ENCODE results near the gene SCN10A.
A peak's percentile ranks its signal among the peaks of the same experiment; 100 is the strongest.

Gene SCN10A

GRCh38 chr3:38717355-38718240 lies 98.4 kb downstream of the SCN10A start:
- no peaks in the 10 kb centered on the region for H3K36me3 ChIP-seq
- TF ChIP-seq, protein P1, sequence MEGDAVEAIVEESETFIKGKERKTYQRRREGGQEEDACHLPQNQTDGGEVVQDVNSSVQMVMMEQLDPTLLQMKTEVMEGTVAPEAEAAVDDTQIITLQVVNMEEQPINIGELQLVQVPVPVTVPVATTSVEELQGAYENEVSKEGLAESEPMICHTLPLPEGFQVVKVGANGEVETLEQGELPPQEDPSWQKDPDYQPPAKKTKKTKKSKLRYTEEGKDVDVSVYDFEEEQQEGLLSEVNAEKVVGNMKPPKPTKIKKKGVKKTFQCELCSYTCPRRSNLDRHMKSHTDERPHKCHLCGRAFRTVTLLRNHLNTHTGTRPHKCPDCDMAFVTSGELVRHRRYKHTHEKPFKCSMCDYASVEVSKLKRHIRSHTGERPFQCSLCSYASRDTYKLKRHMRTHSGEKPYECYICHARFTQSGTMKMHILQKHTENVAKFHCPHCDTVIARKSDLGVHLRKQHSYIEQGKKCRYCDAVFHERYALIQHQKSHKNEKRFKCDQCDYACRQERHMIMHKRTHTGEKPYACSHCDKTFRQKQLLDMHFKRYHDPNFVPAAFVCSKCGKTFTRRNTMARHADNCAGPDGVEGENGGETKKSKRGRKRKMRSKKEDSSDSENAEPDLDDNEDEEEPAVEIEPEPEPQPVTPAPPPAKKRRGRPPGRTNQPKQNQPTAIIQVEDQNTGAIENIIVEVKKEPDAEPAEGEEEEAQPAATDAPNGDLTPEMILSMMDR (IDR thresholded peaks at IDR 0.05; ENCODE audit: low read depth, low read length): no peak
- DNase-seq: no peak

DNA sequence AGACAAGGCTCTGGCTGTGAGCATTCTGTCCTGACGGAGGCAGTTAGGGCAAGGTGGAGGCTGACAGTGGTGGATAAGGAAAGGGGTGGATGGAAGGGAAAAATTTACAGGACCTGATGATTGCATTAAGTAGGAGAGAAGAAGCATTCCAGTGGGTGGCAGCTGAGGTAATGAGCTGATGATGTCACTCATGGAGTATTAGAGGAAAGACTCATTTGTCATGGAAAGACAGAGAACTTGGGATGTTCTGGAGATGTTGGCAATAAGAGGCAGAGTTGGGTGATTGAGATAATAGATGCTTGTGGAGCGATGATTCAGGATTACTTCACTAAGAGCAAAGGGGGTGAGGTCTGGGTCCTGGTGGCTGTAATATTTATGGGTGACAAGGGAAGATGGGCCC lies 102.9 kb downstream of the SCN10A start:
- H3K36me3 ChIP-seq: no peaks in the 10 kb centered on the region
- H3K4me1 ChIP-seq: no peaks in the 10 kb centered on the region
- no peaks in the 10 kb centered on the region for H3K27me3 ChIP-seq
- H3K4me3 ChIP-seq (ENCODE audit: low read depth, low read length): no peak overlapping the region
- TF ChIP-seq, protein P1 (IDR thresholded peaks at IDR 0.05; ENCODE audit: low read depth, low read length): no peak
- H3K9me3 ChIP-seq: no peaks in the 10 kb centered on the region
- DNase-seq: no peak

More at GRCh38 chr3:38717355-38718240, 98.4 kb downstream of the SCN10A start:
- H3K9me3 ChIP-seq: no peaks in the 10 kb centered on the region
- no peak overlapping the region for H3K4me3 ChIP-seq (ENCODE audit: low read depth, low read length)
- no peaks in the 10 kb centered on the region for H3K4me1 ChIP-seq
- H3K27me3 ChIP-seq: no peaks in the 10 kb centered on the region

DNA sequence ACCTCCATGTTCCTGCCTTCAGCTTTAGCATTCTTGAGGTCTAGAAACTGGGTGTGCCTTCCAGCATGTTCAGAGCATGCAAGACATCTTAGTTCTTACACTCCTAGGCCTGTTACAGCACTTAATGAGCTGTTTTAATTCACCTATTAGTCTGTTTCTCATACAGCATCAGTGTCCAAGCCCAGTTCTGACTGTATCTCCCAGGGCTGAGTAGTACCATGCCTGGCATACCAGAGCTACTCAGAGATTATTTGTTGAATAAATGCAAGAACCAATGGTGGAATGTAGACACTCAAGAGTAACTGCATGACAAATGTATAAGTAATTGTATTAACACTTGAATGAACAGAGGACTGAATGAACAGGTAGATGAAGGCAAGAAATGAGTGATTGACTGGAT lies 104.7 kb downstream of the SCN10A start:
- H3K36me3 ChIP-seq: no peaks in the 10 kb centered on the region
- H3K4me3 ChIP-seq (ENCODE audit: low read depth, low read length): no peak overlapping the region
- no peaks in the 10 kb centered on the region for H3K9me3 ChIP-seq
- H3K27me3 ChIP-seq: no peaks in the 10 kb centered on the region
- no peak for DNase-seq
- TF ChIP-seq, protein P1 (IDR thresholded peaks at IDR 0.05; ENCODE audit: low read depth, low read length): no peak
- H3K4me1 ChIP-seq: no peaks in the 10 kb centered on the region

GRCh38 chr3:38707730-38708129 lies 108.3 kb downstream of the SCN10A start:
- H3K4me1 ChIP-seq: no peaks in the 10 kb centered on the region
- no peak for DNase-seq

GRCh38 chr3:38706961-38707360 lies 109.1 kb downstream of the SCN10A start:
- Histone ChIP-seq H3K4me3 (ENCODE audit: low read depth, low read length) (no peak overlapping the region), H3K36me3 (no peaks in the 10 kb centered on the region), H3K9me3 (no peaks in the 10 kb centered on the region), H3K27me3 (no peaks in the 10 kb centered on the region), H3K4me1 (no peaks in the 10 kb centered on the region)
- no peak for DNase-seq
- TF ChIP-seq, protein P1 (IDR thresholded peaks at IDR 0.05; ENCODE audit: low read depth, low read length): no peak

More at GRCh38 chr3:38707730-38708129, 108.3 kb downstream of the SCN10A start:
- Histone ChIP-seq H3K9me3 (no peaks in the 10 kb centered on the region), H3K27me3 (no peaks in the 10 kb centered on the region), H3K36me3 (no peaks in the 10 kb centered on the region), H3K4me3 (ENCODE audit: low read depth, low read length) (no peak overlapping the region)
- TF ChIP-seq, protein P1 (IDR thresholded peaks at IDR 0.05; ENCODE audit: low read depth, low read length): peak; percentile 45

DNA sequence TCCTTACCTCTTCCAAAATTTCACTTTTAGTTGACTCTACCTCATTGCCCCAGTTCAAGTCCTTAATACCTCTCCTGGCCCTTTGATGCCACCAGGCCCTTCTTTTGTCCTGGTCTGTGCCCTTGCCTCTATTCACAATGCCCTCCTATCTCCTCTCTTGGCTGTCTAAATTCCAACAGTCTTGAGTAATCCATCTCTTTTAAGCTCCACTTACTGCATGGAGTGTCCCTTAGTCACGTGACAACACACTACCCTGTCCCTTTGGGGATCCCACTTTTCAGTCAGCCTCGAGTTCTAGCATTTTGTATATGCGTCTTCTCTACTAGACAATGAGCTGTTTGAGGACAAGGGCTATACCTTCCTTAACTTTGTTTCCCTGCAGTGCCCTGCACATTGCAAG lies 113.8 kb downstream of the SCN10A start:
- Histone ChIP-seq H3K36me3 (no peaks in the 10 kb centered on the region), H3K27me3 (no peaks in the 10 kb centered on the region), H3K4me1 (no peaks in the 10 kb centered on the region), H3K9me3 (no peaks in the 10 kb centered on the region), H3K4me3 (ENCODE audit: low read depth, low read length) (no peak overlapping the region)
- DNase-seq: no peak
- TF ChIP-seq, protein P1 (IDR thresholded peaks at IDR 0.05; ENCODE audit: low read depth, low read length): no peak
